OCI-LY1 (cell line): ENCODE results near the gene RIPK3.

Source experiments
- CTCF ChIP-seq: fragments of 200-600 bp; sonication (generic), shearing (Covaris generic); IDR thresholded peaks from 2 replicates; pipeline ENCODE4 v1.5.1; 2017; ENCODE audit warnings: mild to moderate bottlenecking, antibody characterized with exemption, low read length, moderate library complexity, mixed read lengths
- EZH2 ChIP-seq: fragments of 200-600 bp; sonication (generic), shearing (Covaris generic); IDR thresholded peaks from 2 replicates; pipeline ENCODE4 v1.8.0; 2017; ENCODE audit warnings: borderline replicate concordance, mixed run types, mild to moderate bottlenecking, antibody characterized with exemption, low read length, moderate library complexity, mixed read lengths

GRCh38 chr14:24304019-24304387 lies 35.8 kb downstream of the RIPK3 start:
- no peak for TF ChIP-seq CTCF
- TF ChIP-seq EZH2: no peak
